Progenitor cell of endocrine pancreas (in vitro differentiated cells): ENCODE measurements around the gene SRSF3. TPM values are rescaled to one million over a fixed set of nuclear protein-coding genes. Genes with fewer than 3 reads are reported as not detected.

Experiments used
- DNase-seq: peaks from one replicate; pipeline ENCODE4 v3.0.0; 2021; ENCODE audit warnings: low spot score; ENCODE audit not compliant: unreplicated experiment
- H3K27ac Mint-ChIP-seq: 2 replicates; pipeline ENCODE4 v1.8.0; 2021; ENCODE audit warnings: mild to moderate bottlenecking, moderate library complexity, mixed read lengths
- H3K27me3 Mint-ChIP-seq: 2 replicates; pipeline ENCODE4 v1.8.0; 2021; ENCODE audit warnings: mixed read lengths
- H3K36me3 Mint-ChIP-seq: 2 replicates; pipeline ENCODE4 v1.8.0; 2022; ENCODE audit warnings: mixed read lengths; ENCODE audit not compliant: insufficient read depth
- H3K4me1 Mint-ChIP-seq: 2 replicates; pipeline ENCODE4 v1.8.0; 2021; ENCODE audit warnings: low read depth, mixed read lengths
- H3K4me3 Mint-ChIP-seq: 2 replicates; pipeline ENCODE4 v1.8.0; 2021; ENCODE audit warnings: low read depth, mild to moderate bottlenecking, moderate library complexity, mixed read lengths
- H3K9me3 Mint-ChIP-seq: 2 replicates; pipeline ENCODE4 v1.8.0; 2021; ENCODE audit warnings: low read depth, mixed read lengths
- total RNA-seq: library from RNA; stranded (reverse); gene quantifications from 2 replicates; pipeline ENCODE4 v1.2.1, GENCODE V29; 2021
- TF ChIP-seq, protein P1 (sequence below): fragments of 200-600 bp; sonication (generic); IDR thresholded peaks from one replicate; pipeline ENCODE4 v1.5.0; 2021; ENCODE audit warnings: antibody characterized with exemption, mild to moderate bottlenecking; ENCODE audit not compliant: unreplicated experiment

Gene SRSF3
- total RNA-seq, 1 donor from 2014 or later = 427 TPM

DNA sequence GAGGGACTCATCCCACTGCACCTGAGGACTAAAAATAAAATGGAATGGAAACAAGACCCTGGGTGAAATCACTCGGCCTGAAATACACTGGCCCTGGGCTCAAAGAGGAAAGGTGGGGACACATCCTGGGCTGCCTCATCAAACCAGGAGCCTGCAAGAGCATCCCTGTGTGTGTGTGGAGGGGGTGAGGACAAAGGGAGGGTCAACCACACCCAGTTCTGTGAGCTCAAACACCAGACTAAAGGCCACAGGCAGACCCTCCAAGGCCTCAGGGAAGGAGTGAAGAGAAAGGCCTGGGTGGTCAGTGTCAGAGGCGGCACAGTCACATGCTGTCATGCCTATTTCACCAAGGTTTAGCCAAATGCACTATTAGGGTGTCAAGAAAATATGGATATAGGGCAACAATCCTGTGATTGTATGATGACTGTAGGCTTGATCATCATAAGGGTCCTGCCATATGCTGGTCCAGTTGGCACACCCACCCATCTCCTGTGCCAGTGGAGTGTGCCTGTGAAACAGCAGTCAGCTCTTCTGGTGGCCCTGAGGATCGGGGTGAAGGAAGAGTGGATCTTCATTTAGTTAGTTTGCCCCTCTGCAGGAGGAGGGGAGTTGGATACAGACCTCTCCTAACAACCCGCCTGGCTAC is 28.9 kb downstream of the SRSF3 start:
- DNase-seq = no peak
- Mint-ChIP-seq H3K4me1 (peaks cover 12% of the 10 kb centered on the region), H3K9me3 (no peaks in the 10 kb centered on the region), H3K36me3 (no peaks in the 10 kb centered on the region), H3K4me3 (no peak overlapping the region), H3K27me3 (peaks cover 4% of the 10 kb centered on the region), H3K27ac (no peak overlapping the region)
- TF ChIP-seq, protein P1, sequence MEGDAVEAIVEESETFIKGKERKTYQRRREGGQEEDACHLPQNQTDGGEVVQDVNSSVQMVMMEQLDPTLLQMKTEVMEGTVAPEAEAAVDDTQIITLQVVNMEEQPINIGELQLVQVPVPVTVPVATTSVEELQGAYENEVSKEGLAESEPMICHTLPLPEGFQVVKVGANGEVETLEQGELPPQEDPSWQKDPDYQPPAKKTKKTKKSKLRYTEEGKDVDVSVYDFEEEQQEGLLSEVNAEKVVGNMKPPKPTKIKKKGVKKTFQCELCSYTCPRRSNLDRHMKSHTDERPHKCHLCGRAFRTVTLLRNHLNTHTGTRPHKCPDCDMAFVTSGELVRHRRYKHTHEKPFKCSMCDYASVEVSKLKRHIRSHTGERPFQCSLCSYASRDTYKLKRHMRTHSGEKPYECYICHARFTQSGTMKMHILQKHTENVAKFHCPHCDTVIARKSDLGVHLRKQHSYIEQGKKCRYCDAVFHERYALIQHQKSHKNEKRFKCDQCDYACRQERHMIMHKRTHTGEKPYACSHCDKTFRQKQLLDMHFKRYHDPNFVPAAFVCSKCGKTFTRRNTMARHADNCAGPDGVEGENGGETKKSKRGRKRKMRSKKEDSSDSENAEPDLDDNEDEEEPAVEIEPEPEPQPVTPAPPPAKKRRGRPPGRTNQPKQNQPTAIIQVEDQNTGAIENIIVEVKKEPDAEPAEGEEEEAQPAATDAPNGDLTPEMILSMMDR = no peak

DNA sequence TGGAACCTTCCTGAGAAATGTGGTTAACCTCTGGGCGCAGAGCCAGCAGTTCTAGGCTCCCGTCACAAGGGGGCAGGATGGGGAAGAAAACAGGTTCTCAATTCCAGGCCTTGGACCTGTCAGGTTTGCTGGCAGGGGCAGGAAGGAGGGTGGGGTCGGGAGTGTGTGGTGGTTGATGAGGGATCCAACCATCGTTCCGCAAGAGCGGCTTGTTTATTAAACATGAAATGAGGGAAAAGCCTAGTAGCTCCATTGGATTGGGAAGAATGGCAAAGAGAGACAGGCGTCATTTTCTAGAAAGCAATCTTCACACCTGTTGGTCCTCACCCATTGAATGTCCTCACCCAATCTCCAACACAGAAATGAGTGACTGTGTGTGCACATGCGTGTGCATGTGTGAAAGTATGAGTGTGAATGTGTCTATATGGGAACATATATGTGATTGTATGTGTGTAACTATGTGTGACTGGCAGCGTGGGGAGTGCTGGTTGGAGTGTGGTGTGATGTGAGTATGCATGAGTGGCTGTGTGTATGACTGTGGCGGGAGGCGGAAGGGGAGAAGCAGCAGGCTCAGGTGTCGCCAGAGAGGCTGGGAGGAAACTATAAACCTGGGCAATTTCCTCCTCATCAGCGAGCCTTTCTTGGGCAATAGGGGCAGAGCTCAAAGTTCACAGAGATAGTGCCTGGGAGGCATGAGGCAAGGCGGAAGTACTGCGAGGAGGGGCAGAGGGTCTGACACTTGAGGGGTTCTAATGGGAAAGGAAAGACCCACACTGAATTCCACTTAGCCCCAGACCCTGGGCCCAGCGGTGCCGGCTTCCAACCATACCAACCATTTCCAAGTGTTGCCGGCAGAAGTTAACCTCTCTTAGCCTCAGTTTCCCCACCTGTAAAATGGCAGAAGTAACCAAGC is 29.6 kb downstream of the SRSF3 start:
- peak; percentile 69 for DNase-seq
- Mint-ChIP-seq H3K4me1 (peaks cover 12% of the 10 kb centered on the region), H3K4me3 (no peak overlapping the region), H3K36me3 (no peaks in the 10 kb centered on the region), H3K27me3 (peaks cover 4% of the 10 kb centered on the region), H3K9me3 (no peaks in the 10 kb centered on the region), H3K27ac (no peak overlapping the region)
- TF ChIP-seq, protein P1 = peak; percentile 87

DNA sequence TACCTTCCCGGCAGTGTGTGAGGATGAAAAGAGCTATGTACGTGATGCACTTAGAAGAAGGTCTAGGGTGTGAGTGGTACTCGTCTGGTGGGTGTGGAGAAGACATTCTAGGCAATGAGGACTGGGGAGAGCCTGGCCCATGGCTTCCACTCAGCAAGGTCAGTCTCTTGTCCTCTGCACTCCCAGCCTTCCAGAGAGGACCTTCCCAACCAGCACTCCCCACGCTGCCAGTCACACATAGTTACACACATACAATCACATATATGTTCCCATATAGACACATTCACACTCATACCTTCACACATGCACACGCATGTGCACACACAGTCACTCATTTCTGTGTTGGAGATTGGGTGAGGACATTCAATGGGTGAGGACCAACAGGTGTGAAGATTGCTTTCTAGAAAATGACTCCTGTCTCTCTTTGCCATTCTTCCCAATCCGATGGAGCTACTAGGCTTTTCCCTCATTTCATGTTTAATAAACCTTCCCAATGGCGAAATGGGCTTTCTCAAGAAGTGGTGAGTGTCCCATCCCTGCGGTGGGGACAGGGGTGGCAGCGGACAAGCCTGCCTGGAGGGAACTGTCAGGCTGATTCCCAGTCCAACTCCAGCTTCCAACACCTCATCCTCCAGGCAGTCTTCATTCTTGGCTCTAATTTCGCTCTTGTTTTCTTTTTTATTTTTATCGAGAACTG is 30.4 kb downstream of the SRSF3 start:
- TF ChIP-seq, protein P1 = no peak

DNA sequence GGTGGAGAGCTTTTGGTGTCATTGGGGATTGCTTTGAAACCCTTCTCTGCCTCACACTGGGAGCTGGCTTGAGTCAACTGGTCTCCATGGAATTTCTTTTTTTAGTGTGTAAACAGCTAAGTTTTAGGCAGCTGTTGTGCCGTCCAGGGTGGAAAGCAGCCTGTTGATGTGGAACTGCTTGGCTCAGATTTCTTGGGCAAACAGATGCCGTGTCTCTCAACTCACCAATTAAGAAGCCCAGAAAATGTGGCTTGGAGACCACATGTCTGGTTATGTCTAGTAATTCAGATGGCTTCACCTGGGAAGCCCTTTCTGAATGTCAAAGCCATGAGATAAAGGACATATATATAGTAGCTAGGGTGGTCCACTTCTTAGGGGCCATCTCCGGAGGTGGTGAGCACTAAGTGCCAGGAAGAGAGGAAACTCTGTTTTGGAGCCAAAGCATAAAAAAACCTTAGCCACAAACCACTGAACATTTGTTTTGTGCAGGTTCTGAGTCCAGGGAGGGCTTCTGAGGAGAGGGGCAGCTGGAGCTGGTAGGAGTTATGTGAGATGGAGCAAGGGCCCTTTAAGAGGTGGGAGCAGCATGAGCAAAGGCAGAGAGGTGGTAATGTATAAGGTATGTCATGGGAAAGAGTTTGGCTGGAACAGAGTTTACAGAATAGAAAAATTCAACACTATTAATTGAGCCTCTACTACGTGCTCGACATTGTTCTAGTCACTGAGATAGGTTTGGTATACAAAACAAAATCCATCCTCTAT is 31.2 kb downstream of the SRSF3 start:
- no peak for DNase-seq
- H3K9me3 Mint-ChIP-seq = no peaks in the 10 kb centered on the region
- TF ChIP-seq, protein P1 = no peak
- H3K4me1 Mint-ChIP-seq = peaks cover 12% of the 10 kb centered on the region
- no peak overlapping the region for H3K27ac Mint-ChIP-seq
- H3K36me3 Mint-ChIP-seq = no peaks in the 10 kb centered on the region
- H3K4me3 Mint-ChIP-seq = no peak overlapping the region
- H3K27me3 Mint-ChIP-seq = peaks cover 4% of the 10 kb centered on the region

More for the DNA sequence above, 30.4 kb downstream of the SRSF3 start:
- no peak overlapping the region for H3K27ac Mint-ChIP-seq
- peaks cover 12% of the 10 kb centered on the region for H3K4me1 Mint-ChIP-seq
- no peaks in the 10 kb centered on the region for H3K36me3 Mint-ChIP-seq
- DNase-seq = no peak
- no peaks in the 10 kb centered on the region for H3K9me3 Mint-ChIP-seq
- no peak overlapping the region for H3K4me3 Mint-ChIP-seq
- H3K27me3 Mint-ChIP-seq = peaks cover 4% of the 10 kb centered on the region
